Hematopoietic multipotent progenitor cell treated with erythropoietin and hydrocortisone succinate and interleukin-3 and kit ligand, for 4 days (in vitro differentiated cells): ENCODE measurements around the gene A3GALT2.

Experiments
- DNase-seq: peaks from one replicate; pipeline ENCODE4 v3.0.0-alpha.2; 2015

A3GALT2 gene

GRCh38 chr1:33320619-33321165 is at the start of gene A3GALT2:
Gene A3GALT2, minus strand, starts transcription at chr1:33321098. Its CDS starts 0 bp downstream, at chr1:33321098.
- no peak for DNase-seq

GRCh38 chr1:33370301-33370700 is 49.4 kb upstream of the A3GALT2 start:
- DNase-seq, result no peak

GRCh38 chr1:33369764-33370163 is 48.9 kb upstream of the A3GALT2 start:
- DNase-seq, result no peak

GRCh38 chr1:33369081-33369480 is 48.2 kb upstream of the A3GALT2 start:
- DNase-seq, result no peak

- DNase-seq, result no peak
Measured at GRCh38 chr1:33368431-33368830, 47.5 kb upstream of the A3GALT2 start.

GRCh38 chr1:33367485-33368405 is 46.8 kb upstream of the A3GALT2 start:
- peak; percentile 92 for DNase-seq

GRCh38 chr1:33366762-33367484 is 46.0 kb upstream of the A3GALT2 start:
- no peak for DNase-seq

GRCh38 chr1:33365560-33365997 is 44.7 kb upstream of the A3GALT2 start:
- no peak for DNase-seq

- DNase-seq, result no peak
Measured at GRCh38 chr1:33364565-33364918, 43.6 kb upstream of the A3GALT2 start.

- no peak for DNase-seq
Measured at GRCh38 chr1:33363470-33363861, 42.6 kb upstream of the A3GALT2 start.

- DNase-seq, result no peak
Measured at GRCh38 chr1:33363021-33363420, 42.1 kb upstream of the A3GALT2 start.

- DNase-seq, result peak; percentile 83
Measured at GRCh38 chr1:33361532-33362235, 40.8 kb upstream of the A3GALT2 start.

- DNase-seq, result no peak
Measured at GRCh38 chr1:33360367-33360766, 39.5 kb upstream of the A3GALT2 start.

GRCh38 chr1:33359931-33360330 is 39.0 kb upstream of the A3GALT2 start:
- DNase-seq, result no peak

- DNase-seq, result no peak
Measured at GRCh38 chr1:33358795-33359503, 38.1 kb upstream of the A3GALT2 start.

GRCh38 chr1:33358114-33358794 is 37.4 kb upstream of the A3GALT2 start:
- no peak for DNase-seq

- DNase-seq, result no peak
Measured at GRCh38 chr1:33357099-33357498, 36.2 kb upstream of the A3GALT2 start.

GRCh38 chr1:33354707-33355316 is 33.9 kb upstream of the A3GALT2 start:
- no peak for DNase-seq

GRCh38 chr1:33353531-33353930 is 32.6 kb upstream of the A3GALT2 start:
- DNase-seq, result no peak

GRCh38 chr1:33351281-33351660 is 30.4 kb upstream of the A3GALT2 start:
- no peak for DNase-seq

GRCh38 chr1:33350611-33351280 is 29.8 kb upstream of the A3GALT2 start:
- no peak for DNase-seq
